Breast epithelium (tissue), 3 donors: ENCODE measurements around the gene DUSP7.

ENCODE experiments used
- POLR2A ChIP-seq: fragments of 450-650 bp; IDR thresholded peaks from one replicate; pipeline ENCODE4 v1.6.1; 2016; ENCODE audit warnings: antibody characterized with exemption, mild to moderate bottlenecking, moderate library complexity
- POLR2AphosphoS5 ChIP-seq, 3 donors: sonication (generic); formaldehyde crosslinking; IDR thresholded peaks; one replicate each; pipeline ENCODE4 v1.6.1; 2017; ENCODE audit warnings: antibody characterized with exemption in 3 of 3
- TF ChIP-seq, protein P1 (sequence below), 3 donors: fragments of 450-650 bp; IDR thresholded peaks; one replicate each; pipeline ENCODE4 v1.5.1; 2016 to 2017; ENCODE audit warnings: antibody characterized with exemption in 3 of 3, mild to moderate bottlenecking in 3 of 3, moderate library complexity in 3 of 3

- TF ChIP-seq, protein P1, sequence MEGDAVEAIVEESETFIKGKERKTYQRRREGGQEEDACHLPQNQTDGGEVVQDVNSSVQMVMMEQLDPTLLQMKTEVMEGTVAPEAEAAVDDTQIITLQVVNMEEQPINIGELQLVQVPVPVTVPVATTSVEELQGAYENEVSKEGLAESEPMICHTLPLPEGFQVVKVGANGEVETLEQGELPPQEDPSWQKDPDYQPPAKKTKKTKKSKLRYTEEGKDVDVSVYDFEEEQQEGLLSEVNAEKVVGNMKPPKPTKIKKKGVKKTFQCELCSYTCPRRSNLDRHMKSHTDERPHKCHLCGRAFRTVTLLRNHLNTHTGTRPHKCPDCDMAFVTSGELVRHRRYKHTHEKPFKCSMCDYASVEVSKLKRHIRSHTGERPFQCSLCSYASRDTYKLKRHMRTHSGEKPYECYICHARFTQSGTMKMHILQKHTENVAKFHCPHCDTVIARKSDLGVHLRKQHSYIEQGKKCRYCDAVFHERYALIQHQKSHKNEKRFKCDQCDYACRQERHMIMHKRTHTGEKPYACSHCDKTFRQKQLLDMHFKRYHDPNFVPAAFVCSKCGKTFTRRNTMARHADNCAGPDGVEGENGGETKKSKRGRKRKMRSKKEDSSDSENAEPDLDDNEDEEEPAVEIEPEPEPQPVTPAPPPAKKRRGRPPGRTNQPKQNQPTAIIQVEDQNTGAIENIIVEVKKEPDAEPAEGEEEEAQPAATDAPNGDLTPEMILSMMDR (IDR thresholded peaks at IDR 0.05), result no peak
- TF ChIP-seq POLR2A (no peak), POLR2AphosphoS5 (IDR thresholded peaks at IDR 0.05) (no peak)
These were observed 34.0 kb upstream of the DUSP7 start for GRCh38 chr3:52090131-52090932.
